Measurements from ENCODE around the gene CPM. TPM values are rescaled to one million over a fixed set of nuclear protein-coding genes. Genes with fewer than 3 reads are reported as not detected.
"Not testable (repeated sequence)": the region's sequence is repeated elsewhere in the genome, so short reads cannot be mapped to it uniquely, and the experiment has no call there.

CPM gene
- total and polyA plus RNA-seq, 8 donors = 5.7 to 103 (median 45.8) TPM

DNA sequence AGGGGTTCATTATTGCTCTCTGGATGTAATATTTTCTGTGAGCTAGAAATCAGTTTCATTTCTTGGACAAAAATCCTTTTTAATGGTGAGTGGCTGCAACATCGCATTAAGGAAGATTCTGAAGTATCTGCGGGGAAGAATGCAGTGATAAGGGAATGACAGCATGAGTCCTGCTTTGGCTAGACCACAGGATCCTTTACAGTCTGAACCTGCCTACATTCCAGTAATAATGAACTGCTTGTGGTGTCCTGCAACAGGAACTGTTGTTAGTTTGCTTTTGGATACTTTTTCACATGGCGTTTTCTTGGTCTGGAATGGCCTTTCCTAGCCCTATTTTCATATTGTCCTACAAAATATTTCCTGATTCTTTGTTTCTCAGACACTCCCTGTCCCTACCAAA lies 109.3 kb downstream of the CPM start:
- Histone ChIP-seq H3K27ac (no peak overlapping the region), H3K27me3 (no peaks in the 10 kb centered on the region), H3K4me1 (peaks cover 0 to 6% (median 0%) of the 10 kb centered on the region in 4 donors), H3K4me3 (no peak overlapping the region), H3K9me3 (no peaks in the 10 kb centered on the region), H3K36me3 (peaks cover 66 to 99% (median 95%) of the 10 kb centered on the region in 4 donors)
- TF ChIP-seq POLR2AphosphoS5 (IDR thresholded peaks at IDR 0.05) (no peak), EP300 (IDR thresholded peaks at IDR 0.05) (no peak), POLR2A (IDR thresholded peaks at IDR 0.05) (no peak)
- TF ChIP-seq, protein P1, sequence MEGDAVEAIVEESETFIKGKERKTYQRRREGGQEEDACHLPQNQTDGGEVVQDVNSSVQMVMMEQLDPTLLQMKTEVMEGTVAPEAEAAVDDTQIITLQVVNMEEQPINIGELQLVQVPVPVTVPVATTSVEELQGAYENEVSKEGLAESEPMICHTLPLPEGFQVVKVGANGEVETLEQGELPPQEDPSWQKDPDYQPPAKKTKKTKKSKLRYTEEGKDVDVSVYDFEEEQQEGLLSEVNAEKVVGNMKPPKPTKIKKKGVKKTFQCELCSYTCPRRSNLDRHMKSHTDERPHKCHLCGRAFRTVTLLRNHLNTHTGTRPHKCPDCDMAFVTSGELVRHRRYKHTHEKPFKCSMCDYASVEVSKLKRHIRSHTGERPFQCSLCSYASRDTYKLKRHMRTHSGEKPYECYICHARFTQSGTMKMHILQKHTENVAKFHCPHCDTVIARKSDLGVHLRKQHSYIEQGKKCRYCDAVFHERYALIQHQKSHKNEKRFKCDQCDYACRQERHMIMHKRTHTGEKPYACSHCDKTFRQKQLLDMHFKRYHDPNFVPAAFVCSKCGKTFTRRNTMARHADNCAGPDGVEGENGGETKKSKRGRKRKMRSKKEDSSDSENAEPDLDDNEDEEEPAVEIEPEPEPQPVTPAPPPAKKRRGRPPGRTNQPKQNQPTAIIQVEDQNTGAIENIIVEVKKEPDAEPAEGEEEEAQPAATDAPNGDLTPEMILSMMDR (IDR thresholded peaks at IDR 0.05) = no peak
- DNase-seq = no peak
- intact Hi-C loops (cut with DNase I; ENCODE audit: low total_unique reads) = no loop called here
- 75 to 89% (median 81%) methylated on average over 3 of the region's 3 CpGs for WGBS, 5 donors

DNA sequence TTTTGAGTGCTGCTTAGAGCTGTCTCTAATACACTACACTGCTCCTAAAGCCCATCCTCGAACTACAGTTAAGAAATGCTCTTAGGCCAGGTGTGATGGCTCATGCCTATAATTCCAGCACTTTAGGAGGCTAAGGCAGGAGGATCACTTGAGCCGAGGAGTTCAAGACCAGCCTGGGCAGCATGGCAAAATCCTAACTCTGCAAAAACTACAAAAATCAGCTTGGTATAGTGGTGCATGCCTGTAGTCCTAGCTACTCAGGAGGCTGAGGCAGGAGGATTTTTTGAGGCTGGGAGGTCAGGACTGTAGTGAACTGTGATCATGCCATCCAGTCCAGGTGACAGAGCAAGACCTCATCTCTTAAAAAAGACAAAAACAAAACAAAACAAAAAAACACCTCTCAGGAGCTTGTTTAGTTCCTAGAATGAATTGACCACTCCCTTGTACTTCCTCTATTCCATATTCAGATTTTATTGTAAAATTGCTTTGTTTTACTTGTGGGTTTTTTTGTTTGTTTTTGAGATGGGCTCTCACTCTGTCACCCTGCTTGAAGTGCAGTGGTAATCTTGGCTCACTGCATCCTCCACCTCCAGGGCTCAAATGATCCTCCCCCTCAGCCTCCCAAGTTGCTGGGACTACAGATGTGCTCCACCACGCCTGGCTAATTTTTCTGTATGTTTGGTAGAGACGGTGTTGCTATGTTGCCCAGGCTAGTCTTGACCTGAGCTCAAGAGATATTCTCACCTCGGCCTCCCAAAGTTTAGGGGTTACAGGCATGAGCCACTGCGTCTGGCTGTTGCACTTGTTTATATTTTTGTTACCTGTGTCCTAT lies 111.4 kb downstream of the CPM start:
- DNase-seq = no peak
- TF ChIP-seq POLR2AphosphoS5 (IDR thresholded peaks at IDR 0.05) = no peak
- no peak for TF ChIP-seq POLR2A (IDR thresholded peaks at IDR 0.05)
- TF ChIP-seq, protein P1 (IDR thresholded peaks at IDR 0.05) = no peak
- TF ChIP-seq EP300 (IDR thresholded peaks at IDR 0.05) = no peak
- 86 to 91% (median 89%) methylated on average over 6 of the region's 6 CpGs for WGBS, 5 donors

DNA sequence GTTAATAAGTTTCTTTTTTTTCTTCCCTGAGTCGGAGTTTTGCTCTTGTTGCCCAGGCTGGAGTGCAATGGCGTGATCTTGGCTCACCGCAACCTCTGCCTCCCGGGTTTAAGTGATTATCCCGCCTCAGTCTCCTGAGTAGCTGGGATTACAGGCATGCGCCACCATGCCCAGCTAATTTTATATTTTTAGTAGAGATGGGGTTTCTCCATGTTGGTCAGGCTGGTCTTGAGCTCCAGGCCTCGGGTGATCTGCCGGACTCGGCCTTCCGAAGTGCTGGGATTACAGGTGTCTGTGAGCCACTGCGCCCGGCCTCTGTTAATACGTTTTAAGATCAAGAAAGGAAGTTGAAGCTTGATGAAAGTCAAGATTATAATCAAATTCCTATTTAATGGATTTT lies 113.5 kb downstream of the CPM start:
- H3K27ac ChIP-seq; H3K4me3 ChIP-seq; intact Hi-C loops (cut with DNase I; ENCODE audit: low total_unique reads); H3K9me3 ChIP-seq; DNase-seq; H3K27me3 ChIP-seq: not testable (repeated sequence)
- Histone ChIP-seq H3K4me1 (peaks cover 5 to 32% (median 11%) of the 10 kb centered on the region in 4 donors), H3K36me3 (peaks cover 50 to 98% (median 95%) of the 10 kb centered on the region in 4 donors)
- WGBS, 5 donors = 89 to 97% (median 94%) methylated on average over 13 of the region's 13 CpGs

More for the DNA sequence above, 111.4 kb downstream of the CPM start:
- H3K9me3 ChIP-seq = no peaks in the 10 kb centered on the region
- no peaks in the 10 kb centered on the region for H3K27me3 ChIP-seq
- intact Hi-C loops (cut with DNase I; ENCODE audit: low total_unique reads) = no loop called here
- H3K27ac ChIP-seq = no peak overlapping the region
- peaks cover 62 to 98% (median 95%) of the 10 kb centered on the region in 4 donors for H3K36me3 ChIP-seq
- peaks cover 0 to 11% (median 0%) of the 10 kb centered on the region in 4 donors for H3K4me1 ChIP-seq
- no peak overlapping the region for H3K4me3 ChIP-seq

DNA sequence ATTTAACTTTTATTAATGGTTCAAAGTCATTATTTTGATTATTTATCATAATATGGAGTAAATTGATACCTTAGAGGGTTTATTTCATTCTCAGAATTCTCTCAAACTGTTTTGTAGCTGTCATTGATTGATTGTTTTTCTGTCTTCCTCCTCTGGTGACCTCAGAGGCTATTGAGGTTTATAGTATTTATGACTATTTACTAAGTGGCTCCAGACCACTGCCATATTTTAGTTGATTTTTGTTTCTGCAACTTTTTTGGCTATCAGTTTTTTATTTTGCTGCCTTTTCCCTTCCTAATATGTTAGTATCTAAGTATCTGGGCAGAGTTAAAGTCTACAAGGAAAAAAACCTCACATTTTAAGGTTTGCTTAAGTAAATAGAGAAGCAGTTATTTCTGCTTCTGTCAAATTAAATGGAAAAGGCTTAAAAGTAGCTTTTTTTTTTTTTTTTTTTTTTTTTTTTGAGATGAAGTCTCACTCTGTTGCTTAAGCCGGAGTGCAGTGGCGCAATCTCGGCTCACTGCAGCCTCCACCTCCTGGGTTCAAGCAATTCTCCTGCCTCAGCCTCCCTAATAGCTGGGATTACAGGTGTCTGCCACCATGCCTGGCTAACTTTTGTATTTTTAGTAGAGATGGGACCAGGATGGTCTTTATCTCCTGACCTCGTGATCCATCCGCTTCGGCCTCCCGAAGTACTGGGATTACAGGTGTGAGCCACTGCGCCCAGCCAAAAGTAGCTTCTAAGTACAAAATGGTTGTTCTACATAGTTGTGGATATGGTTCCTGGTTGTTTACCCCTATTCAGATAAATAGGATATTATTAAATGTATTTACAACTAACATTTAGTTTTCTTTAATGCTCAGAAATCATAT lies 116.8 kb downstream of the CPM start:
- TF ChIP-seq POLR2AphosphoS5 (IDR thresholded peaks at IDR 0.05) (no peak), EP300 (IDR thresholded peaks at IDR 0.05) (no peak), POLR2A (IDR thresholded peaks at IDR 0.05) (no peak)
- TF ChIP-seq, protein P1 (IDR thresholded peaks at IDR 0.05) = no peak
- WGBS, 5 donors = 95 to 97% (median 97%) methylated on average over 8 of the region's 8 CpGs

More for the DNA sequence above, 116.8 kb downstream of the CPM start:
- Histone ChIP-seq H3K27me3 (no peaks in the 10 kb centered on the region), H3K9me3 (no peaks in the 10 kb centered on the region), H3K27ac (no peak overlapping the region), H3K4me1 (peaks cover 19 to 60% (median 35%) of the 10 kb centered on the region in 4 donors), H3K4me3 (no peak overlapping the region), H3K36me3 (peaks cover 45 to 95% (median 90%) of the 10 kb centered on the region in 4 donors)
- no peak for DNase-seq
- intact Hi-C loops (cut with DNase I; ENCODE audit: low total_unique reads) = no loop called here
